ENCODE results near the gene KCND1. TPM values are rescaled to one million over a fixed set of nuclear protein-coding genes. Genes with fewer than 3 reads are reported as not detected.

Gene KCND1
- total RNA-seq, result 1 to 10 TPM in 2 of 3 donors, under 1 TPM in 1; 0.71 to 1.1 (median 1.1) TPM

DNA sequence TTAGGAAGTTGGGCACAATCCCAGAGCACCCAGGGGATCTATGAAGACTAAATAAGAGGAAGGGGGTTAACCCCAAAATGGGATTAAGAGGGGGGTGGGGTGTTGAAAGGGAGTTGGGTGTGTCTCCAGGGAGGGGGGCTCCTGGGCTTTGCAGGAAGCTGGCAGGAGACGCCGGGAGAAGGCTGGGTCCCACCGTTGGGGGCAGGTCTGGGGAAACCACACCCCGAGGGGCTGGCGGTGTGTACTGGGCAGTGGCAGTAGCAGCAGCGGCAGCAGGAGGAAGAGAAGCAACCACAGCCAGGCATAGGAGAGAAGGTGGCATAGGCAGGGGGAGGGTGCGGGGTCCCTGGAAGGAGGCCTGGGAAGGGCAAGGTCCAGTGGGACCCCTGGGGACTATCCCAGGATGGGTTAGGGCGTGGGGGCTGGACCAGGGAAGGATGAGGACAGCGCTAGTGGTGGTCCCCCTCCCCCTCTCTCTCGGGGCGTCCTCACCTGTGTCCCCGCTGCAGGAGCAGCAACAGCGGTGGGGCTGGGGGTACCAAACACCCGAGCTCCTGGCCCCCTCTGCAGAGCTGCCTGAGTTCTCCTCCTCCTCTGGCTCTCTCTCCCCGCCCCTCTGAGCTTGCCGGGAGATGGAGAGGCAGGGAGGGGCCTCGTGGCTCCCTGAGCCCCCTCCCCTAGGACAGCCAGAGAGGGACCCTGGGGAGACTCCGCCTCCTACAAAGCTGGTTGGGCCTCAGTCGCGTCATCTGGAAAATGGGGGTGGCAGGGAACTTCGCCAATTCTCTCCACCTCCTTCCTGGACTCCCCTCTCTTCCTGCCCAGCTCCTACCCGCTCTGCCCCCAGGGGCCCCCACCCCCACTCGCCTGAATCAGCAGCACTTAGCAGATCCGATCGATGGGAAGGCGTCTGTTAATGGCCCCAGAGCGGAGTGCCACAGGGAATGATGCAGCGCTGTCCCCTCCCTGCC is at the start of gene KCND1:
TSS of gene KCND1 (minus strand) at position 596 of the 971 bp plus-strand sequence. CDS start 1,573 bp downstream, outside the sequence.
- Mint-ChIP-seq H3K9me3 (no peaks in the 10 kb centered on the region), H3K4me1 (ENCODE audit: low read depth) (peaks cover 15% of the 10 kb centered on the region), H3K36me3 (ENCODE audit: insufficient read depth) (peaks cover 9% of the 10 kb centered on the region), H3K27me3 (ENCODE audit: low read depth) (no peaks in the 10 kb centered on the region), H3K4me3 (peak within 1 kb of the TSS; percentile 62)
- ATAC-seq, result peak; percentile 30 to 51
- no peak for DNase-seq

DNA sequence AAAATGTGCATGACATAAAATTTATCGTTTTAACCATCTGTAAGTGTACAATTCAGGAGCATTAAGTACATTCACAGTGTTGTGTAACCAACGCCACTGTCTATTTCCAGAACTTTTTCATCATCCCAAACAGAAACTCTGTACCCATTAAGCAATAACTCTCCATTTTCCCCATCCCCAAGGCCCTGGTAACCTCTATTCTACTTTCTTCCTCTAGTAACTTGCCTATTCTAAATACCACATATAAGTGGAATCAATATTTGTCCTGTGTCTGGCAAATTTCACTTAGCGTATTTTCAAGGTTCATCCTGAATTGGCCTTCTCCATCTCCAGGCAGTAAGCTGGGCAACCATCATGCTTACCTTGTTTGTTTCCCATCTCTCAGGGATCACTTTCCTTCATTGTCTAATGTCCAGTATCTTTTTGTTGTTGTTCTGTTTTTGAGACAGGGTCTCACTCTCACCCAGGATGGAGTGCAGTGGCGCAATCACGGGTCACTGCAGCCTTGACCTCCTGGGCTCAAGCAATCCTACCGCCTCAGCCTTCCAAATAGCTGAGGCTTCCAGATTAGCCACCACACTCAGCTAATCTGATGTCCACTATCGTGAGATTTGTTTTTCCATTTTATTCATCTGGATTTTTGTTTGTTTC is 48.1 kb upstream of the KCND1 start:
- Mint-ChIP-seq H3K36me3 (ENCODE audit: insufficient read depth) (no peaks in the 10 kb centered on the region), H3K27me3 (ENCODE audit: low read depth) (no peaks in the 10 kb centered on the region), H3K9me3 (no peaks in the 10 kb centered on the region), H3K4me1 (ENCODE audit: low read depth) (no peaks in the 10 kb centered on the region), H3K4me3 (no peak overlapping the region)
- DNase-seq, result no peak
- no peak for ATAC-seq

DNA sequence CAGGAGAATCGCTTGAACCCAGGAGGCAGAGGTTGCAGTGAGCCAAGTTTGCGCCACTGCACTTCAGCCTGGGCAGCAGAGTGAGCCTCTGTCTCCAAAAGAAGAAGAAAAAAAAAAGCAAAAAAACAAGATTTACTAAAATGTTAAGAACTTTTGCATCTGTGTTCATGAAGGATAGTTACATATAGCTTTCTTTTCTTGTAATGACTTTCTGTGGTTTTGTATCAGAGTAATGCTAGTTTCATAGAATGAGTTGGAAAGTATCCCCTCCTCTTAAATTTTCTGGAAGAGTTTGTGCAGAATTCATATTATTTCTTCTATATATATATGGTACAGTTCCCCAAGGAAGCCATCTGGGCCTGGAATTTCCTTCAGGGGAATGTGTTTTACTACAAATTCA is 47.4 kb upstream of the KCND1 start:
- DNase-seq, result no peak
- H3K36me3 Mint-ChIP-seq (ENCODE audit: insufficient read depth), result no peaks in the 10 kb centered on the region
- no peak overlapping the region for H3K4me3 Mint-ChIP-seq
- H3K4me1 Mint-ChIP-seq (ENCODE audit: low read depth), result no peaks in the 10 kb centered on the region
- H3K27me3 Mint-ChIP-seq (ENCODE audit: low read depth), result no peaks in the 10 kb centered on the region
- H3K9me3 Mint-ChIP-seq, result no peaks in the 10 kb centered on the region
- no peak for ATAC-seq

DNA sequence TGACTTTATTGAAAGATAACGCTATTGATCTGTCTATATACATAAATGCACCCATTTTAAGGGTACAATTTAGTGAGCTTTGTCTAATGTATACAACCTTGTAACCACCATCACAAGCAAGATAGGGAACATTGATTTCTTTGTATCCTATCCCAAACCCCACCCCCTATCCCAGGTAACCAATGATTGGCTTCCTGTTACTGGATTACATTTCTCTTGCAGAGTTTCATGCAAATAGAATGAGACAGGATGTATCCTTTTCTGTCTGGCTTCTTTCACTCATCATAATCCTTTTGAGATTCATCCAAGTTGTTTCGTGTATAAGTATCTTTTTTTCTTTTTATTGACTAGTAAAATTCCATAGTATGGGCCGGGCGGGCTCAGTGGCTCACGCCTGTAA is 32.1 kb upstream of the KCND1 start:
- DNase-seq, result no peak
- no peaks in the 10 kb centered on the region for H3K9me3 Mint-ChIP-seq
- ATAC-seq, result no peak
- H3K4me1 Mint-ChIP-seq (ENCODE audit: low read depth), result peaks cover 21% of the 10 kb centered on the region
- peaks cover 3% of the 10 kb centered on the region for H3K36me3 Mint-ChIP-seq (ENCODE audit: insufficient read depth)
- no peaks in the 10 kb centered on the region for H3K27me3 Mint-ChIP-seq (ENCODE audit: low read depth)
- H3K4me3 Mint-ChIP-seq, result peak overlapping the region; percentile 35

DNA sequence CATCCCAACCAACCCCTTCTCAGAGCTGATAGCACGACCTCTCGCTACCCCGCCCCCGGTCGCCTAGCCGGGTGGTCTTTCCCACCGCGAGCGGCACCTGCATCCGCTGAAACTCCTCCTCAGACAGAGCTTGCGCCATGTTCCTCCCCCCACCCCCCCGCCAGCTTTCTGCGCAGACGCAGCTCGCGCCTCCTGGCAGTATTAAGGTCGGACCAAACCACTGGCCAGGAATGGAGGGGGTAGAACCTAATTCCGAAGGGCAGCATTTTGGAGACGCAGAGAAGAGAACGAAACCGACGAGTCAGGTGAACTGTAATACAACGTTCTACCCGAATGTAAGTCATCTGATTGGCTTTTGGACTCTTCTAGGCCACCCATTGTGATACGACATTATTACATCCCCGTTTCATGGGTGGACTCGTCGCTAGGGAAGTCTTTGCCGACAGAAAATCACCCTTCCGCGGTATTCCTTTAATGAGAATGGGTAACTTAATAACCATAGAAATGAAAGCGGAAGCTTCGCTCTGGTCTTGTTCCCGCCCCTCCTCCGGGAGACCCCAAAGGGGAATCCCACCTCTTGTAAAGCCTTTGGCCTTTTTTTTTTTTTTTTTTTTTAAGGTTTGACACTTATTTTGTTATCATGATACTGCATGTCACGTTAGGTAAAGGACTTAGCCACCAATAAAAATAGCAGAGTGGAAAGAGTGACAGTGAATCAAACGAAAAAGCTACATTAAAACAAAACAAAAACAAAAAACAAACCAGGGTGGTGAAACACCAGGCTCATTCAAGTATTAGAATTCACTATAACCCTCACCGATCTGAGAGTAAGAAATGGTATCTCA is 30.7 kb upstream of the KCND1 start, which contains the start of gene GRIPAP1:
TSS of gene GRIPAP1 (minus strand) at position 174 of the 845 bp plus-strand sequence. CDS start at position 139, 35 bp downstream.
- Mint-ChIP-seq H3K36me3 (ENCODE audit: insufficient read depth) (peaks cover 15% of the 10 kb centered on the region), H3K4me3 (peak within 1 kb of the TSS; percentile 99)
- ATAC-seq, result peak; percentile 78 to 82

DNA sequence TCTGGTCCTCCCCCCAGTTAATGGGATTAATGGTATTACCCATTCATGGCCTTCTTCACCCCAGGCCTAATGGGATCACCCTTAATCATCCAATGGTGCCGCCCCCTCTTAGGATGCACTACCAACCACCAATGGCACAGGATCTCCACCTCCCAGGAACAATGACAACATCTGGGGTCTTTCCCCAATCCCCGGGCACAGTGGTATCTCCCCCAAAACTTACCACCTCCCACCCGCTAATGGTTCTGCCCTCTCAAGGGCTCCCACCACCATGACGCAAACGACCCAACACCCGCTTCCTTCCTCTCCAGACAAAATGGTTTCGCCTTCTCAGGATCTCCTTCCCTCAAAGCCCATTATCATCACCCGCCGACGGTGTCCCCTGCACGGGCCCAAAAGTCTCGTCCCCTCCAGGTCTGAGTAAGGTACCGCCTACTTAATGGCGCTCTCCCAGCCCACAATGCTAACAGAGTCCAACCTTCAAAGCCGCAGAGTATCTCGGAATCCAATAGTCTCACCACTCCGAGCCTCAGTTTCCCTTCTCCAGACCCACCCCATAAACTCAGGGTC is 30.0 kb upstream of the KCND1 start:
- Mint-ChIP-seq H3K4me3 (peak overlapping the region; percentile 99), H3K27me3 (ENCODE audit: low read depth) (no peaks in the 10 kb centered on the region), H3K4me1 (ENCODE audit: low read depth) (peaks cover 33% of the 10 kb centered on the region), H3K9me3 (no peaks in the 10 kb centered on the region), H3K36me3 (ENCODE audit: insufficient read depth) (peaks cover 20% of the 10 kb centered on the region)
- peak; percentile 53 to 70 for ATAC-seq
- DNase-seq, result peak; percentile 34

More for the DNA sequence above, 30.7 kb upstream of the KCND1 start, which contains the start of gene GRIPAP1:
- Mint-ChIP-seq H3K27me3 (ENCODE audit: low read depth) (no peaks in the 10 kb centered on the region), H3K4me1 (ENCODE audit: low read depth) (peaks cover 33% of the 10 kb centered on the region), H3K9me3 (no peaks in the 10 kb centered on the region)
- peak; percentile 71 for DNase-seq

DNA sequence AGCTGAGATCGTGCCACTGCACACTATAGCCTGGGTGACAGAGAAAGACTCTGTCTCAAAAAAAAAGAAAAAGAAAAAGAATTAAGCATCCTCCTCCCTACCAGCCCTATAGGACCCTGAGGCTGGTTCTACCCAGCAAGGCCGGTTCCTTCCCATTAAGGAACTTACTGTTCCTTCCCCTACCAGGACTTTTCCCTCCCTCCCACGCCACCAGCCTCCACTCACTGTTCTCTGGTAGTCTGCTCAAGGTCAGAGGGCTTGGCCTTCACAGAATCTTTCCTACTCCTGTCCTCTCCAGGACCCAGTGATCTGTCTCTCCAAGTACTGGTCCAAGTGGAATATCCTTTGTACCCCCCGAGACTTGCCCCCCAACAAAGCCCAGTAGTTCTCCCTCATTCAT is 29.0 kb upstream of the KCND1 start:
- Mint-ChIP-seq H3K9me3 (no peaks in the 10 kb centered on the region), H3K4me3 (peak overlapping the region; percentile 50), H3K27me3 (ENCODE audit: low read depth) (no peaks in the 10 kb centered on the region), H3K4me1 (ENCODE audit: low read depth) (peaks cover 33% of the 10 kb centered on the region), H3K36me3 (ENCODE audit: insufficient read depth) (peaks cover 21% of the 10 kb centered on the region)
- DNase-seq (no peak), ATAC-seq (no peak)

DNA sequence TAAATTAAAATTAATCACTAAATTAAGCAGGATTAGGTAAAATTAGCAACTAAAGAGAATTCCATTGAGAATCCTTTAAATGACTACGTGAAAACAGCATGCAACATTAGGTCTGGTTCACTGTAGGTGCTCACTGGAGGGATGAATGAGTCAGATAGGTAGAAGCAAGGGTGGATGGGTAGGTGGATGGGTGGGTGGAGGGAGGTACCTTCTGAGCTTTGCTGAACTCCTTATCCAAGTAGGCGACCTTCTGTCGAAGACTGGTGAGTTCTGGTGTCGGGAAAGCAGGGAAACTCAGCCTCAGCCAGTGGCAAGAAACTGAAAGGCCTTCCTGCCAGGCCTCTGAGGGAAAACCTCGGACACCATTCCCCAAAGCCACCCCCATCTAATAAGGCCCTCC is 27.4 kb upstream of the KCND1 start:
- no peaks in the 10 kb centered on the region for H3K27me3 Mint-ChIP-seq (ENCODE audit: low read depth)
- no peak overlapping the region for H3K4me3 Mint-ChIP-seq
- no peak for ATAC-seq
- peaks cover 21% of the 10 kb centered on the region for H3K36me3 Mint-ChIP-seq (ENCODE audit: insufficient read depth)
- H3K4me1 Mint-ChIP-seq (ENCODE audit: low read depth), result peaks cover 35% of the 10 kb centered on the region
- no peak for DNase-seq
- H3K9me3 Mint-ChIP-seq, result no peaks in the 10 kb centered on the region

DNA sequence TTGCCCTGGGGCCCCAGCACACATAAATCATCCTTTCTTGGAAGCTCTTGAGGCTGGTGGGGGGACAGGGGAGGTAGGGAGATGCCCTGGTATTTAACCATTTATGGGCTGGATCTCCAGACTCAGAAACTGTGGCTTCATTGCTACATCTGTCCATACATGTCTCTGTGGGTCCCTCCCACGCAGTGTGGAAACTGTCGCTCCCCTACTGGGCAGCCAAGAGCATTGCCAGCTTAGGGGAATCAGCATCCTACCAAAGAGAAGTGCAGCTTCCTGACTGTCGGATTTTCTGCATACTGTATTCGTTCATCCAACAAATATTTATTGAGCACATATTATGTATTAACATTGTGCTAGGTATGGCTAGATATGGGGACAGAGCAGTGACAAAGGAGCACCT is 26.7 kb upstream of the KCND1 start:
- H3K36me3 Mint-ChIP-seq (ENCODE audit: insufficient read depth), result peaks cover 21% of the 10 kb centered on the region
- no peaks in the 10 kb centered on the region for H3K27me3 Mint-ChIP-seq (ENCODE audit: low read depth)
- peaks cover 35% of the 10 kb centered on the region for H3K4me1 Mint-ChIP-seq (ENCODE audit: low read depth)
- no peak for ATAC-seq
- H3K4me3 Mint-ChIP-seq, result no peak overlapping the region
- DNase-seq, result no peak
- H3K9me3 Mint-ChIP-seq, result no peaks in the 10 kb centered on the region

DNA sequence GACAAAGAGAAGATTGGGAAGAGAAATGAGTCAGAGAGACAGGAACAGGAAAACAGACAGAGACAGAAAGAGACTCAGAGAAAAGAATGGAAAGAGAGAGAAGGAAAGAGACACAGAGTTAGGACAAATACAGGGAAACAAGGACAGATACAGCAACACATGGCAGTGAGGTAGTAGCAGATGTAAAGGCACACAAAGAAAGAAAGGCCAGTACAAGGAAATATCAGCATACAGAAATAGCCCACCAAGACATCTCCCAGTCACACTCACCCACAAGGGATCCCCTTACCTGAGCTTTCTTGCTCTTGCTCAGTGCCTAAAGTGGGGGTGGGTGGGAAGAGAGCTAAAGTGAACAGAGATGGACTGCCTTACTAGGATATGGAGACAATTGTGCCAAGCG is 26.2 kb upstream of the KCND1 start:
- no peak for ATAC-seq
- DNase-seq, result no peak
- peaks cover 21% of the 10 kb centered on the region for H3K36me3 Mint-ChIP-seq (ENCODE audit: insufficient read depth)
- no peak overlapping the region for H3K4me3 Mint-ChIP-seq
- H3K9me3 Mint-ChIP-seq, result no peaks in the 10 kb centered on the region
- no peaks in the 10 kb centered on the region for H3K27me3 Mint-ChIP-seq (ENCODE audit: low read depth)
- H3K4me1 Mint-ChIP-seq (ENCODE audit: low read depth), result peaks cover 35% of the 10 kb centered on the region

DNA sequence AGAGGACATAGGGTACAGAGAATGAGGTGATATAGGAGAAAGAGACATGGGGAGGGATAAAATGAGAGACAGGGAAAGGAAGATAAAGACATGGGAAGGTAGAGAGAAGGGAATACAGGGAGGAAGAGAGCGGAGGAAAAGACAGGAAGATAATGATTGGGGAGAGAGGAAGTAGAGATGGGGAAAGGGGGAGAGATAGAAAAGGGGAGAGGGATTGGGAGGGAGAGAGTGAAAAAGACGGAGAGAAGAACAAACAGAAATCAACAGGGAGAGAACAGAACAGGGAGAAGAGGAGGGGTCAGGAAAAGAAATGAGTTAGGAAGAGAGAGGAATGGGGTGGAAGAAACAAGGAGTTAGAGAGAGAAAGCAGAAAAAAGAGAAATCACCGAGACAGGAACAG is 25.8 kb upstream of the KCND1 start:
- no peak overlapping the region for H3K4me3 Mint-ChIP-seq
- peaks cover 21% of the 10 kb centered on the region for H3K36me3 Mint-ChIP-seq (ENCODE audit: insufficient read depth)
- no peak for ATAC-seq
- H3K4me1 Mint-ChIP-seq (ENCODE audit: low read depth), result peaks cover 35% of the 10 kb centered on the region
- DNase-seq, result no peak
- H3K9me3 Mint-ChIP-seq, result no peaks in the 10 kb centered on the region
- no peaks in the 10 kb centered on the region for H3K27me3 Mint-ChIP-seq (ENCODE audit: low read depth)

DNA sequence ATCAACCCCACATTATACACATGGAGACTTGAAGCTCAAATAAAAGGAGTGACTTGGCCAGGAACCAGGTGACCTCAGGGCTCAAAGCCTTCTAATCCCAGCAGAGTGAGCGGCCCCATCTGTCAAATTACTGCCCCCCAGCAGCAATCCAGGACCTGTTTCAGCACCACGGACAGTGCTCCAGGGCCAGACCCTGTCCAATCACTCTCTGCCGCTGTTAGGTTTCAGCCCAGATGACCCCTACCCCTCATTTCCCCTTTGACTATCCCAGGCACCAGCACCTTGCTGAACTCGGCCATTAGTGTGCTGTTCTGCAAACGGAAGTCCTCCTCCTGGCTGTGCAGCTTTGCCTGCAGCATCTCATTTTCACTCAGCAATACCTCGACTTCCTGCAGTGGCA is 25.3 kb upstream of the KCND1 start:
- ATAC-seq (no peak), DNase-seq (no peak)
- H3K4me3 Mint-ChIP-seq, result no peak overlapping the region
- peaks cover 35% of the 10 kb centered on the region for H3K4me1 Mint-ChIP-seq (ENCODE audit: low read depth)
- no peaks in the 10 kb centered on the region for H3K27me3 Mint-ChIP-seq (ENCODE audit: low read depth)
- no peaks in the 10 kb centered on the region for H3K9me3 Mint-ChIP-seq
- H3K36me3 Mint-ChIP-seq (ENCODE audit: insufficient read depth), result peaks cover 21% of the 10 kb centered on the region

DNA sequence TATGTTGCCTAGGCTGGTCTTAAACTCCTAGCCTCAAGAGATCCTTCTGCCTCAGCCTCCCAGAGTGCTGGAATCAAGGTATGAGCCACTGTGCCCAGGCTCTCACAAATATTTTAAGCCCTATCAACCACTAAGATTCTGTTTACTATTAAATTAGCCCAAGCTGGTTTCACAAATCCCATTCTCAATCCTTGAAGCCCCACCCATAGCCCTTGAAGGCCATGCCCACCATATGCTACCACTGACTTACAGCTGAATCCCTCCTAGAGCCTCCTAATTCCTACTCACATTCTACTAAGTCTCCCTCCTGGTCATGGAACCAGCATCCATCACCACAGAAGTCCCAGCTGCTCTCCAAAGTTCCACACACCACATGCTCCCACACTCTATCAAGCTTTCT is 20.7 kb upstream of the KCND1 start:
- H3K4me3 Mint-ChIP-seq, result no peak overlapping the region
- ATAC-seq (no peak), DNase-seq (no peak)
- no peaks in the 10 kb centered on the region for H3K27me3 Mint-ChIP-seq (ENCODE audit: low read depth)
- H3K4me1 Mint-ChIP-seq (ENCODE audit: low read depth), result peaks cover 2% of the 10 kb centered on the region
- H3K36me3 Mint-ChIP-seq (ENCODE audit: insufficient read depth), result peaks cover 16% of the 10 kb centered on the region
- no peaks in the 10 kb centered on the region for H3K9me3 Mint-ChIP-seq

DNA sequence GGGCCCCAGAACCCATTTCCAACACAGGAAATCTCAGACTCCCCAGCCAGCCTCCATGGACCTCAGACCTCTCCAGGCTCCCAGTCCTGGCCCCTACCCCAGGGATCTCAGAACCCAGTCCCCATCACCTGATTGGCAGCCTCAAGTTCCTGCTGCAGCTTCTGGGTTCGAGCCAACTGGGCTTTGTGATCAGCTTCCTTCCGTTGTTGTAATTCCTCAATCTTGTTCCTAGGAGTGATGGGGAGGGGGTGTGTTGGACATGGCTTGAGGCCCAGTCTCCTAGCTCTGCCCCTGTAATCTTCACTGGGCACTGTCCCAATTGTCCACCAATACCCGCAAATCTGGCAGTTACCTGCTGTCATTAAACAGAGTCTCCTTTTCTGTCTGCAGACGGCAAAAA is 17.8 kb upstream of the KCND1 start:
- H3K4me3 Mint-ChIP-seq, result no peak overlapping the region
- no peaks in the 10 kb centered on the region for H3K9me3 Mint-ChIP-seq
- H3K4me1 Mint-ChIP-seq (ENCODE audit: low read depth), result no peaks in the 10 kb centered on the region
- DNase-seq (no peak), ATAC-seq (no peak)
- H3K27me3 Mint-ChIP-seq (ENCODE audit: low read depth), result no peaks in the 10 kb centered on the region
- H3K36me3 Mint-ChIP-seq (ENCODE audit: insufficient read depth), result peaks cover 16% of the 10 kb centered on the region

Measured in activated T-cell treated with anti-CD3 and anti-CD28 coated beads, Interleukin-2, amount 50 U/mL, for 4 hours (primary cell).